Activated gamma-delta T cell treated with Interleukin-2 at 50 U/mL for 16 hours (primary cell): Measurements from ENCODE around the gene TNFAIP1.

ENCODE experiments used
- DNase-seq: peaks from one replicate; pipeline ENCODE4 v3.0.0-alpha.2; 2020

The TNFAIP1 gene

DNA sequence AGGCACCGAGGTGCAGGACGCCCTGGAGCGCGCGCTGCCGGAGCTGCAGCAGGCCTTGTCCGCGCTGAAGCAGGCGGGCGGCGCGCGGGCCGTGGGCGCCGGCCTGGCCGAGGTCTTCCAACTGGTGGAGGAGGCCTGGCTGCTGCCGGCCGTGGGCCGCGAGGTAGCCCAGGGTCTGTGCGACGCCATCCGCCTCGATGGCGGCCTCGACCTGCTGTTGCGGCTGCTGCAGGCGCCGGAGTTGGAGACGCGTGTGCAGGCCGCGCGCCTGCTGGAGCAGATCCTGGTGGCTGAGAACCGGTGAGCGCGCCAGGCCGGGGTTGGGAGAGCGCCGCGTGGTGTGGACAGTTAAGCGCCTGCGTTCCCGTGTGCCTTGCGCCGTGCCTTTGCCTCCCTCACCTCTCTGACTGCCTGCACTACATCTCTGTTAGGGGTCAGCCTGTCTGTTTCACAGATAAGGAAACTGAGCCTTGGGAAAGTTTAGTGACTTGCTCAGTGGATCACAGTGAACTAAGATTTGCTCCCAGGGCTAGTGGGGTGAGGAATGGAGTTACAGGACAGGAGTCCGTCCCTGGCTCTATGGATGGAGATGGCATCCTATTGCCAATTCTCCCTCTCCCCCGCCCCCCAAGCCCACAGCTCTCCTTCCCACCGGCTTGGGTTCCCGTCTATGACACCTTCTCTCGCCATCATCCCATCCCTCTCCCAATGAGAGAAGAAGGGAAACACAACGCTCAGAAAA is 36.8 kb downstream of the TNFAIP1 start:
- no peak for DNase-seq

DNA sequence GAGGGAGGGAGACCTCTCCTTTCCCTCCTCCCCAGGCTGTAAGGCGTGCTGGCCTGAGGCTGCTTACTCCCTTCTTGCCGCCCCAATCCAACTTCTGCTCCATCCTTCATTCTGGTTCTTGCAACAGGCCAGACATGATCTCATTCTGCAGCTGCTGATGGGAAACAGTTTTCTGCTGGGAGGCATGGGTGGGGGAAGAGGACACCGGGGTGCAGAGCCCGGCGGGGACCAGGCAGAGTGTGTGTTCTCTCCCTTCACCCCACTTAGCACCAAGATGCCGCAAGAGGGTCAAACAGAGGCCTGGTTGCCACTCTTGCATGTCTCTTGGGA is 37.3 kb downstream of the TNFAIP1 start:
- no peak for DNase-seq

DNA sequence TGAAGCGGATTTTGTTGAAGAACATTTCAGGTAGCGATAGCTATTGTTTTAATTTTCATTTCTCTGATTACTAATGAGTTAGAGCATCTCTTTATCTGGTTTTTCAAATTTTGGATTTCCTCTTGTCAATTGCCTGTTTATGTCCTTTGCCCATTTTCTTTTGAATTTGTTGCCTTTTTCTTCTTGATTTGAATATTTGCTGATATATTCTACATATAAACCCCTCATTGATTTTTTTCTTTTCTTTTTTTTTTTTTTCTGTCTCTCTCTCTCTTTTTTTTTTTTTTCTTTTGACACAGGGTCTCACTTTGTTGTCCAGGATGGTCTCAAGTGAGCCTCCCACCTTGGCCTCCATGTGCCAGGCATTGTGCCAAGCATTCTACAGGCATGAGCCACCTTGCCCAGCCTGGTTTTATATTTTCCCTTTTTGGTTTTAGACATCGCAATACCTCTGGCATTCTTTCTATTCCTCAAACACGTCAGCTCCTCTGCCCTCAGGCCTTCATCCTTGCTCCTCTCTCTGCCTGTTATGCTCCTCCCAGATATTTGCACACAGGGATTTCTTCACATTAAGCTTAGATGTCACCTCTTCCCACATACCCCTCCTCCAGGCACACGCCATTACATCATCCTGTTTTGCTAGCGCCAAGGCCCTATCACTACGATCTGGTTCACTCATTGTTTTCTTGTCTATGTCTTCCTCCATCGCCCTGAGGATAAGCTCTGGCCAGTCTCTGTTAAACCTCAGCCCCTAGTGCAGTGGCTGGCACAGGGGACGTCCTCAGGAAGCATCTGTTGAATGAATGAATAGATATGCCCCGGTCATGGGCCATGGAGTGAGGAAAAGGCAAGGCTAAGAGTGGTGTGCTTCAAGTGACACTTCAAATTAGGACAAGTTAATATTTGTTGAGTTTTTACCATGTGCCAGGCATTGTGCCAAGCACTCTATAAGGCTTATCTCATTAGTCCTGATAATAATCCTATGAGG is 44.5 kb downstream of the TNFAIP1 start:
- no peak for DNase-seq

DNA sequence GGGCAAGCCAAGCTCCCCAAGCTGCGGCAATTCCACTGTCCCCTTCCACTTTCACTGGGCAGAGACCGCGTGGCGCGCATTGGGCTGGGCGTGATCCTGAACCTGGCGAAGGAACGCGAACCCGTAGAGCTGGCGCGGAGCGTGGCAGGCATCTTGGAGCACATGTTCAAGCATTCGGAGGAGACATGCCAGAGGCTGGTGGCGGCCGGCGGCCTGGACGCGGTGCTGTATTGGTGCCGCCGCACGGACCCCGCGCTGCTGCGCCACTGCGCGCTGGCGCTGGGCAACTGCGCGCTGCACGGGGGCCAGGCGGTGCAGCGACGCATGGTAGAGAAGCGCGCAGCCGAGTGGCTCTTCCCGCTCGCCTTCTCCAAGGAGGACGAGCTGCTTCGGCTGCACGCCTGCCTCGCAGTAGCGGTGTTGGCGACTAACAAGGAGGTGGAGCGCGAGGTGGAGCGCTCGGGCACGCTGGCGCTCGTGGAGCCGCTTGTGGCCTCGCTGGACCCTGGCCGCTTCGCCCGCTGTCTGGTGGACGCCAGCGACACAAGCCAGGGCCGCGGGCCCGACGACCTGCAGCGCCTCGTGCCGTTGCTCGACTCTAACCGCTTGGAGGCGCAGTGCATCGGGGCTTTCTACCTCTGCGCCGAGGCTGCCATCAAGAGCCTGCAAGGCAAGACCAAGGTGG is 45.7 kb downstream of the TNFAIP1 start:
- DNase-seq, result no peak

DNA sequence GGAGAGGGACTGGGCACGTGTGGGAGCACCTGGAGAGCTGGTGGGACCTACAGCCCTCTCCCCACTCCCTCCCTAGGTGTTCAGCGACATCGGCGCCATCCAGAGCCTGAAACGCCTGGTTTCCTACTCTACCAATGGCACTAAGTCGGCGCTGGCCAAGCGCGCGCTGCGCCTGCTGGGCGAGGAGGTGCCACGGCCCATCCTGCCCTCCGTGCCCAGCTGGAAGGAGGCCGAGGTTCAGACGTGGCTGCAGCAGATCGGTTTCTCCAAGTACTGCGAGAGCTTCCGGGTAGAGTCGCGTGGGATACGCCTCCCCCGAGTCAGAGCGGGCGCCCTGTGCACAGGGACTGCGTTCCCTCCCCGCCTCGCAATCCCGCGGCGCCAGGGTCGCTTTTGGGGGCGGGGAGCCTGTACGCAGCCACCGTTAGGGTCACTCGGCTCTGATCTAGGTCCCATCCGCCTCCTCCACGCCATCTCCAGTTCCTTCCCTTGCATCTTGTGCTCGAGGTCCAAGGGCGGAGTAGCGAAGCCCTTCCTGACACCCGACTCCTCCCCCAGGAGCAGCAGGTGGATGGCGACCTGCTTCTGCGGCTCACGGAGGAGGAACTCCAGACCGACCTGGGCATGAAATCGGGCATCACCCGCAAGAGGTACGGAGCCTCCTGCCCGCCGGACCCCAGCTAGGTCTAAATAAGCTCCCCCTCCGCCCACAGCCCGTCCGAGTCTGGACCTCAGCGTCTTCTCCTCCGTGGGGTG is 48.9 kb downstream of the TNFAIP1 start:
- DNase-seq, result peak; percentile 53

DNA sequence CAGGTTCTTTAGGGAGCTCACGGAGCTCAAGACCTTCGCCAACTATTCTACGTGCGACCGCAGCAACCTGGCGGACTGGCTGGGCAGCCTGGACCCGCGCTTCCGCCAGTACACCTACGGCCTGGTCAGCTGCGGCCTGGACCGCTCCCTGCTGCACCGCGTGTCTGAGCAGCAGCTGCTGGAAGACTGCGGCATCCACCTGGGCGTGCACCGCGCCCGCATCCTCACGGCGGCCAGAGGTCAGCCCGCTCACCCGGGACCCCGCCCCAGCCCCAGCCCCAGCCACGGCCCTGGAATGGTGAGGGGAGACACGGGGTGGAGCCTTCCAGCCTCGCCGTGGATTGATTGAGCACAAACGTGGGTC is 49.5 kb downstream of the TNFAIP1 start:
- DNase-seq, result no peak

DNA sequence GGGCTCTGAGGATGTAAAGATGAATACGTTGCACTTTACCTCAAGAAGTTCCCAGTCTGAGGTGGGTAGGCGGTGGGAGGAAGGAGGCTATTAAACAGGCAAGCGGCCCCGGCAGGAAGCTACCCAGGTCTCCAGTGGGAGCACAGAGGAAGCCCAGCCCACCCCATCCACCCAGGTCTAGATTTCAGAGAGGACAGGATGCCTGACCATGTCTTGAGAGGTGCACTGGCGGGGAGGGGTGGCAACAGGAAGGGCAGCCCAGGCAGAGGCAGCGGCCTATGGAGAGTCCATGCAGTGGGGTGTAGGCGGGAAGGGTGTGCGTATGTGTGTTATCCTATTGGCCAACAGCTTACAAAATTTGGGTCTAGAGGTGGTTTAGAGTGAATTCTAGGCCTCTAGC is 49.8 kb downstream of the TNFAIP1 start:
- no peak for DNase-seq

DNA sequence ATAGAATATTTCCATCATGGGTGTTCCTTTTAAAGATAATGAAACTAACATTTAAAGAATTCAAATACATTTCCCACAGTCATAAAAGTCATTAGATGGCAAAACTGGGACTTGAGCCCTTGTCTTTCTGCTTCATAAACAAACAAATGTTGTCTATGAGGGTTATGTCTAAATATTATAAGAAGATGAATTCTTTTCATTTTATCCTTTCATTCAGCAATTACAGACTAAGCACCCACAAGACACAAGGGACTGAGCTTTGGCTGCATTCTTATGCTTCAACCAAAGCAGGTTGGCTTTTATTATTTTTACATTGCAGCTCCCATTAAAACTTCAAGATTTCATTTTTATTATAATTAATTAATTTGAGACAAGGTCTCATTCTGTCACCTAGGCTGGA is 50.8 kb downstream of the TNFAIP1 start:
- no peak for DNase-seq

DNA sequence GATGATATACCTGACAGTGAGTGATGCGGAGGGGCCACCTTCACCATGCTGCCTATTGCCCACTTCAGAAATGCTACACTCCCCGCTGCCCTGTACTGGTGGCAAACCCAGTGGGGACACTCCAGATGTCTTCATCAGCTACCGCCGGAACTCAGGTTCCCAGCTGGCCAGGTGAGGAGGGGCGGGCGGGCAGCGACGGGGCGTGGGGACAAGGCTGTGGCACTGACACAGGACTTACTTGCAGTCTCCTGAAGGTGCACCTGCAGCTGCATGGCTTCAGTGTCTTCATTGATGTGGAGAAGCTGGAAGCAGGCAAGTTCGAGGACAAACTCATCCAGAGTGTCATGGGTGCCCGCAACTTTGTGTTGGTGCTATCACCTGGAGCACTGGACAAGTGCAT is 52.5 kb downstream of the TNFAIP1 start:
- DNase-seq, result no peak

DNA sequence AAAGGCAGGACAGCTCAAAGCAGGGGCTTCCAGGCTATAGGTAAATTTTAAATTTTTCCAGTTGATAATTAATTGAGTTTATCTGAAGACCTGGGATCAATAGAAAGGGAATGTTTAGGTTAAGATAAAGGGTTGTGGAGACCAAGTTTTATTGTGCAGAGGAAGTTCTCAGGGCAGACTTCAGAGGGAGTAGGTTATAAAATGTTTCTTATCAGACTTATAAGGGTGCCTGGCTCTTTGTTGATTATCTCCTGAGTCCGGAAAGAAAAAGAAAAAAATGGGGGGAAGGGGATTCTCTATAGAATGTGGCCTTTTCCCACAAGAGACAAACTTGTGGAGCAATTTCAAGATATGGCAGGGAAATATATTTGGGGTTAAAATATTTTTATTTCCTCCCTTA is 54.6 kb downstream of the TNFAIP1 start:
- no peak for DNase-seq

DNA sequence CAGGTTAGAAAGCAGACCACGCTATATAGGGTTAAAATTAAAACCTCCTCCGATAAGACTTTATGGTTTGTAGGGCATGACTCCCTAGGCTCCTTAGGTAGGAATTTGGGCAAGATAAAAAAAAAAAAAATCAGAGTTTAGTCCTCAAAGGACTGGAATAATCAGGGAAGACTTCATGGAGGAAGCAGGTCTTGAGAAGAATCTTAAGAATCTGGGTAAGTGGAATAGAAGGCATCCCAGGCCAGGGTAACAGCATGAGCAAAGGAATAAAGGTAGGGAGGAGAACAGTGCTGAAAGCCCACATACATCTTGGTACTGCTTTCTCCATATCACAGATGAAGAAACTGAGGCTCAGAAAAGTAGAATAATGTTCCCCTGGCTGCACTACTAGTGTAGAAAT is 55.0 kb downstream of the TNFAIP1 start:
- no peak for DNase-seq

DNA sequence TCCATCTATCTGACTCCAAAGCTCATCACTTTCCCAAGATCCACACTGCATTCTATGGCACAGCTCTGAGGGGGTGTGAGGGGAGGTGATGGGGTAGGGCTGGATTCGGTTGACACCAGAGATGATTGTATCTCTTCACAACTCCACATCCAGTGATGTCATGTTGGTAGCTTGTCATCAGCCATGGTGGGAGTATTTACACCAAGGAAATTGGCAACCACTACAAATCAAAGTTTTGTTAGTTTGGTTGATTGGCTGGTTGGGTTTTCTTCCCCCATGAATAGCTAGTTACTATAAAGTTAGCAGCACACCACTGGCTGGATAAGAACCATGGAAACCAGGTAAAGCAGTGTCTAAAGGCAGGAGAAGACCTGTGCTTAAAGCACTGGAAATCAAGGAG is 55.4 kb downstream of the TNFAIP1 start:
- DNase-seq, result no peak

DNA sequence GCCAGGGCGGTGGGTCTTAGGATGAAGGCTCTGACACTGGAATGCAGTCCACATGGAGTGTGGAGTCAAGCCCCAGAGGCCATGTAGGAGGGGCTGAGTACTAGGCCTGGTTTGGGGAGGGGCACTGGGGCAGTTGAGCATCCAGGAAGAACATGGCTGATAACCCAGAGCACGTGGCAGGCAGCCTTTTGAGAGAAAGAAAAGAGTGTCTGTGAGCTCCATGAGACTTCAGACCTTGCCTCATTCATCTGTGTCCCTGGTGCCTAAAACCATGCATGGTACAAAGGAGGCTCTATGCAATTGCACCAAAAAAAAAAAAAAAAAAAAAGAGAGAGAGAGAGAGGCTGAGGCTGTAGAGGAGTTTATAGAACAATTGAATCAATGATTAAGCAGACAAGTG is 55.8 kb downstream of the TNFAIP1 start:
- no peak for DNase-seq

DNA sequence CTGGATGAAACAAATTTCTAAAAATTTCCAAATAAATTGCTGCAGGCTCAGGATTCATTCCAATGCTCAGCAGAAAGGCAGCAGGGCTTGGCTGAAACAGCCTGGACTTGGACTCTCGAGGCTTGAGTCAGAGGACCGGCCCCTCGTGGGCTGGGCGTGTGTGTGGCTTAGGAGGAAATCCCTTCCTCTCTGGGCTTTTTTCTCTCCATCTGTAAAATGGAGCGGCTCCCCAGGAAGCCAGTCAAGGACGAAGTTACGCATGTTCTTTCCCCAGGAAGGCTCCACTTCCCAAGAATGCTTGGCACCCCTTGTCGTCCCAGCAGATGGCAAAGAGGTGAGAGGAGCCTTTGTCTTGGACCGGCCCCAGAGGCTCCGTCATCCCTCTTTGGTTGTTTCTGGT is 56.9 kb downstream of the TNFAIP1 start:
- DNase-seq, result no peak

DNA sequence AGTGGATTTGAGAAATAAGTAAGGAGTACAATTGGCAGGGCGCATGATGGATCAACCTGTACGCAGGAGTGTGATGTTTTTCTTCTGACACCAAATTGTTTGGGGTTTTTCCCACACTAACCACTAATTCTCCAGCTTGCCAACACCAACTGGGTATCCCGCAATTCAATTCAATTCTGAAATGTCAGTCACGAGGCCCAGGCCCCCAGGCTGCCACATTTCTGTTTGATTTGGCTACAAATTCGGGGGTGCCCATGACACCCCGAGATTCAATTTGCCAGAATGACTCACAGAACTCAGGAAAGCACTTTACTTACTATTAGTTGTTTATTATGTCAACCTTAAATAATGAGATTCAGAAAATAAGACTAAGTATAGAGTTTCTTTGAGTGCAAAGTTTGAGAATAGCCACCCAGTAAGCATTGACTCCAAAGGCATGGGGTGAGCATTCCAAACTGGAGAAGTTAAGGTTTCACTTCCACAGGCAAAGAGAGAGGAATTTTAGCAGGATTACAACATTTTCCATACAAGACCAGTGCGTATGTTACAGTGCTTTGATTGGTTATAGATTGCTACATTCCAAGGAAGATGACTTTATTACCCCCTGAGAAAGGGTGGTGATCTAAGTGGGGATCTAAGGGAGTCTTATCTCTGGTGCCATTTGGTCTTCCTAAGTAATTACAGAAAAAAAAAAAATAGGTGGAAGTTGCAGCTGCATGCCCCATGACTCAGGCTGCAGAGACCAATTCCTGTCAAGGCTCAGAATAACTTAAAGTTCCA is 59.0 kb downstream of the TNFAIP1 start:
- DNase-seq, result no peak

DNA sequence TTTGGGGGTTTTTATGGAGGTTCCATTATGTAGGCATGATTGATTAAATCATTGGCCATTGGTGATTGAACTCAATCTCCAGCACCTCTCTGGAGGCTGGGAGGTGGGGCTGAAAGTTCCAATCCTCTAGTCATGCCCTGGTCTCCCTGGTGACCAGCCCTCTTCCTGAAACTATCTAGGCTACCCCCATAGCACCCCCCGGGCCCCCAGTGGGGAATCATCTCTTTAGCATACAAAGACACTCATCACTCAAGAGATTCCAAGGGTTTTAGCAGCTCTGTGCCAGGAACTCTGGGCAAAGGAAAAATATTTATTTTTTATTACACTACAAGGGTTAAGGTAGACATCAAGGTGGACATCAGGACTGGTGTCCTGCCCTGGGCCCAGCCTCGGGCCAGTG is 59.9 kb downstream of the TNFAIP1 start:
- DNase-seq, result no peak

DNA sequence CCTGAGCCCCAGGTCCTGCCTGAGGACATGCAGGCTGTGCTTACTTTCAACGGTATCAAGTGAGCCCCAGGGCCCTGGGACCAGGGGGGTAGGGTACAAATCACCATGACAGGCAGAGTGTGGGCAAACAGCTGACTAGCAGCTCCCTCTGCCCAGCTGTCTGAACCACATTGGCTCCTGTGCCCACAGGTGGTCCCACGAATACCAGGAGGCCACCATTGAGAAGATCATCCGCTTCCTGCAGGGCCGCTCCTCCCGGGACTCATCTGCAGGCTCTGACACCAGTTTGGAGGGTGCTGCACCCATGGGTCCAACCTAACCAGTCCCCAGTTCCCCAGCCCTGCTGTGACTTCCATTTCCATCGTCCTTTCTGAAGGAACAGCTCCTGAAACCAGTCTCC is 60.4 kb downstream of the TNFAIP1 start:
- DNase-seq, result no peak
